GM18909 (cell line): ENCODE data around the gene TP53BP2.
"Not testable (repeated sequence)": the region's sequence is repeated elsewhere in the genome, so short reads cannot be mapped to it uniquely, and the experiment has no call there.

Experiments used
- ATAC-seq: cut with Tn5 transposase; IDR thresholded peaks from one replicate; pipeline ENCODE4 v1.9.1; 2021; ENCODE audit warnings: mild to moderate bottlenecking; ENCODE audit not compliant: unreplicated experiment, poor library complexity

The TP53BP2 gene

GRCh38 chr1:223845810-223846682 is at the start of gene TP53BP2:
TSS of gene TP53BP2 (minus strand) at chr1:223845947. CDS start at chr1:223845680, 267 bp downstream.
- ATAC-seq, result peak; percentile 75

- not testable (repeated sequence) for ATAC-seq
Observed at GRCh38 chr1:223890494-223890893, 44.7 kb upstream of the TP53BP2 start.

- not testable (repeated sequence) for ATAC-seq
Observed at GRCh38 chr1:223889319-223889718, 43.6 kb upstream of the TP53BP2 start.

GRCh38 chr1:223887747-223888418 is 42.1 kb upstream of the TP53BP2 start:
- no peak for ATAC-seq

GRCh38 chr1:223886516-223886921 is 40.8 kb upstream of the TP53BP2 start:
- ATAC-seq, result no peak

GRCh38 chr1:223885614-223886013 is 39.9 kb upstream of the TP53BP2 start:
- ATAC-seq, result no peak

GRCh38 chr1:223878598-223879325 is 33.0 kb upstream of the TP53BP2 start:
- ATAC-seq, result no peak

GRCh38 chr1:223877804-223878203 is 32.1 kb upstream of the TP53BP2 start:
- ATAC-seq, result no peak

GRCh38 chr1:223876590-223876989 is 30.8 kb upstream of the TP53BP2 start:
- ATAC-seq, result no peak

- no peak for ATAC-seq
Observed at GRCh38 chr1:223873044-223873443, 27.3 kb upstream of the TP53BP2 start.

- no peak for ATAC-seq
Observed at GRCh38 chr1:223872308-223872901, 26.7 kb upstream of the TP53BP2 start.

GRCh38 chr1:223870617-223871574 is 25.1 kb upstream of the TP53BP2 start:
- no peak for ATAC-seq

- not testable (repeated sequence) for ATAC-seq
Observed at GRCh38 chr1:223864599-223865368, 19.0 kb upstream of the TP53BP2 start.

- ATAC-seq, result no peak
Observed at GRCh38 chr1:223864084-223864483, 18.3 kb upstream of the TP53BP2 start.

GRCh38 chr1:223861904-223862303 is 16.2 kb upstream of the TP53BP2 start:
- no peak for ATAC-seq

GRCh38 chr1:223860051-223860622 is 14.4 kb upstream of the TP53BP2 start:
- ATAC-seq, result no peak

GRCh38 chr1:223859058-223859457 is 13.3 kb upstream of the TP53BP2 start:
- no peak for ATAC-seq

GRCh38 chr1:223856386-223856785 is 10.6 kb upstream of the TP53BP2 start:
- no peak for ATAC-seq
